Neural cell (in vitro differentiated cells): Measurements from ENCODE around the gene SFRP2. TPM values are rescaled to one million over a fixed set of nuclear protein-coding genes. Genes with fewer than 3 reads are reported as not detected.

Experiments
- H2AFZ ChIP-seq: fragments of 200-600, 300-800 bp; sonication (generic), shearing (Covaris generic); 2 replicates; pipeline ENCODE4 v1.6.0; 2014; ENCODE audit warnings: low read depth, mild to moderate bottlenecking, antibody characterized with exemption, low read length, moderate library complexity
- H3F3A ChIP-seq: fragments of 200-600 bp; shearing (Covaris generic); 2 replicates; pipeline ENCODE4 v1.6.1; 2016; ENCODE audit warnings: mild to moderate bottlenecking, moderate library complexity, mixed read lengths, antibody characterized with exemption, low read length; ENCODE audit not compliant: insufficient read depth, poor library complexity, severe bottlenecking
- H3K27ac ChIP-seq: fragments of 200-600, 300-800 bp; sonication (generic), shearing (Covaris generic); 2 replicates; pipeline ENCODE4 v1.5.1; 2014; ENCODE audit warnings: mild to moderate bottlenecking, low read length, moderate library complexity
- H3K27me3 ChIP-seq: fragments of 300-800, 200-600 bp; sonication (generic), shearing (Covaris generic); 2 replicates; pipeline ENCODE4 v1.6.0; 2014; ENCODE audit warnings: mild to moderate bottlenecking, low read depth, low read length, moderate library complexity; ENCODE audit not compliant: insufficient read depth
- H3K36me3 ChIP-seq: fragments of 300-800, 200-600 bp; sonication (generic), shearing (Covaris generic); 2 replicates; pipeline ENCODE4 v1.5.1; 2014; ENCODE audit warnings: mild to moderate bottlenecking, antibody characterized with exemption, low read length, moderate library complexity; ENCODE audit not compliant: insufficient read depth
- H3K4me2 ChIP-seq: fragments of 300-800, 200-600 bp; sonication (generic), shearing (Covaris generic); 2 replicates; pipeline ENCODE4 v1.6.0; 2014; ENCODE audit warnings: mild to moderate bottlenecking, low read length
- H3K4me3 ChIP-seq: fragments of 300-800, 200-600 bp; sonication (generic), shearing (Covaris generic); 2 replicates; pipeline ENCODE4 v1.5.1; 2014; ENCODE audit warnings: mild to moderate bottlenecking, low read length, moderate library complexity
- H3K79me2 ChIP-seq: fragments of 200-600 bp; shearing (Covaris generic); replicated peaks from 2 replicates; pipeline ENCODE4 v1.6.0; 2014; ENCODE audit warnings: mild to moderate bottlenecking, low read length, moderate library complexity; ENCODE audit not compliant: insufficient read depth
- H3K9ac ChIP-seq: fragments of 300-800, 200-600 bp; sonication (generic), shearing (Covaris generic); 2 replicates; pipeline ENCODE4 v1.6.1; 2016; ENCODE audit warnings: mild to moderate bottlenecking, low read length, mixed read lengths
- H3K9me2 ChIP-seq: fragments of 200-600 bp; shearing (Covaris generic); 2 replicates; pipeline ENCODE4 v1.6.1; 2016; ENCODE audit warnings: mild to moderate bottlenecking, low read length, mixed read lengths; ENCODE audit not compliant: insufficient read depth
- H3K9me3 ChIP-seq: fragments of 200-600, 300-800 bp; sonication (generic), shearing (Covaris generic); 2 replicates; pipeline ENCODE4 v1.6.1; 2016; ENCODE audit warnings: mild to moderate bottlenecking, mixed run types, low read length, moderate library complexity, mixed read lengths
- H4K20me1 ChIP-seq: fragments of 200-600 bp; shearing (Covaris generic); 2 replicates; pipeline ENCODE4 v1.6.1; 2016; ENCODE audit warnings: mild to moderate bottlenecking, mixed run types; ENCODE audit not compliant: insufficient read depth
- EP300 ChIP-seq: fragments of 450-650 bp; conservative IDR thresholded peaks from 2 replicates; pipeline ENCODE4 v1.6.1; 2014; ENCODE audit warnings: antibody characterized with exemption, mild to moderate bottlenecking, moderate library complexity; ENCODE audit not compliant: poor library complexity, severe bottlenecking
- EZH2 ChIP-seq: fragments of 200-600, 300-800 bp; shearing (Covaris generic), sonication (generic); IDR thresholded peaks from 2 replicates; pipeline ENCODE4 v1.6.1; 2014; ENCODE audit warnings: antibody characterized with exemption, low read length, borderline replicate concordance, mild to moderate bottlenecking; ENCODE audit not compliant: insufficient read depth, poor library complexity, severe bottlenecking
- MXI1 ChIP-seq: fragments of 450-650 bp; conservative IDR thresholded peaks from 2 replicates; pipeline ENCODE4 v1.6.1; 2014; ENCODE audit warnings: antibody characterized with exemption, mild to moderate bottlenecking; ENCODE audit not compliant: poor library complexity, severe bottlenecking
- POLR2AphosphoS5 ChIP-seq: IDR thresholded peaks from 2 replicates; pipeline ENCODE4 v1.6.1; 2012
- RAD21 ChIP-seq: fragments of 450-650 bp; conservative IDR thresholded peaks from 2 replicates; pipeline ENCODE4 v1.6.1; 2014; ENCODE audit warnings: antibody characterized with exemption, mild to moderate bottlenecking, moderate library complexity
- SMC3 ChIP-seq: fragments of 450-650 bp; conservative IDR thresholded peaks from 2 replicates; pipeline ENCODE4 v1.6.1; 2014; ENCODE audit warnings: antibody characterized with exemption, mild to moderate bottlenecking, moderate library complexity; ENCODE audit not compliant: poor library complexity
- TAF1 ChIP-seq: IDR thresholded peaks from 2 replicates; pipeline ENCODE4 v1.6.1; 2012; ENCODE audit warnings: low read depth
- polyA plus RNA-seq: library from polyadenylated mRNA; depleted of rRNA; stranded (reverse); fragments of >200 nt; gene quantifications from 2 replicates; pipeline ENCODE4 v1.2.3, GENCODE V29; 2014
- TF ChIP-seq, protein P1 (sequence below): IDR thresholded peaks from 2 replicates; pipeline ENCODE4 v1.6.1; 2012; ENCODE audit warnings: borderline replicate concordance
- TF ChIP-seq, protein P2 (sequence below): fragments of 450-650 bp; IDR thresholded peaks from 2 replicates; pipeline ENCODE4 v1.5.1; 2014; ENCODE audit warnings: antibody characterized with exemption, mild to moderate bottlenecking, moderate library complexity; ENCODE audit not compliant: poor library complexity, severe bottlenecking

The SFRP2 gene
- polyA plus RNA-seq, 1 donor from 2014 or later = 0.51 TPM

DNA sequence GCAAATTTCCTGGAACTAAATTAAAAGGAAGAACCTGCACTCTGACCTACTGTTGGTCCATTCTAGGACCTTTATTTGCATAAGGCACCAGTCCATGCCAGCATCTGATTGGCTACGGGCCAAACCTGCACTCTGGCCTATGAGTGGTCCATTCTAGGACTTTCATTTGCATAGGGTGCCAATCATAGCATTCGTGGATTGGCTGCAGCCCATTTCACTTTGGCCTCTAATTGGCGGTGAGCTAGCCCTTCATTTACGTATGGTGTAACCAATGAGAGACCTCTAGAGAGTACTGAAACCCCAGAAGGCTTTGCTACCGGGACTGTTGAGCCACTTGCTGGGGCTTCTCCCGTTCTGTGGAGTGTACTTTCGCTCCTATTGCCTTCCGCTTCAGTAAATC lies 23.0 kb downstream of the SFRP2 start:
- Histone ChIP-seq H3K36me3 (no peaks in the 10 kb centered on the region), H3K9me2 (no peaks in the 10 kb centered on the region), H2AFZ (no peak overlapping the region), H3K9ac (no peak overlapping the region), H3K9me3 (no peaks in the 10 kb centered on the region), H4K20me1 (no peaks in the 10 kb centered on the region), H3K4me2 (no peak overlapping the region), H3K27me3 (no peaks in the 10 kb centered on the region), H3K4me3 (no peak overlapping the region), H3F3A (no peaks in the 10 kb centered on the region), H3K27ac (no peak overlapping the region), H3K79me2 (no peaks in the 10 kb centered on the region)
- TF ChIP-seq SMC3 (no peak), MXI1 (no peak), TAF1 (no peak), EP300 (no peak), RAD21 (no peak), EZH2 (no peak), POLR2AphosphoS5 (no peak)
- TF ChIP-seq, protein P1, sequence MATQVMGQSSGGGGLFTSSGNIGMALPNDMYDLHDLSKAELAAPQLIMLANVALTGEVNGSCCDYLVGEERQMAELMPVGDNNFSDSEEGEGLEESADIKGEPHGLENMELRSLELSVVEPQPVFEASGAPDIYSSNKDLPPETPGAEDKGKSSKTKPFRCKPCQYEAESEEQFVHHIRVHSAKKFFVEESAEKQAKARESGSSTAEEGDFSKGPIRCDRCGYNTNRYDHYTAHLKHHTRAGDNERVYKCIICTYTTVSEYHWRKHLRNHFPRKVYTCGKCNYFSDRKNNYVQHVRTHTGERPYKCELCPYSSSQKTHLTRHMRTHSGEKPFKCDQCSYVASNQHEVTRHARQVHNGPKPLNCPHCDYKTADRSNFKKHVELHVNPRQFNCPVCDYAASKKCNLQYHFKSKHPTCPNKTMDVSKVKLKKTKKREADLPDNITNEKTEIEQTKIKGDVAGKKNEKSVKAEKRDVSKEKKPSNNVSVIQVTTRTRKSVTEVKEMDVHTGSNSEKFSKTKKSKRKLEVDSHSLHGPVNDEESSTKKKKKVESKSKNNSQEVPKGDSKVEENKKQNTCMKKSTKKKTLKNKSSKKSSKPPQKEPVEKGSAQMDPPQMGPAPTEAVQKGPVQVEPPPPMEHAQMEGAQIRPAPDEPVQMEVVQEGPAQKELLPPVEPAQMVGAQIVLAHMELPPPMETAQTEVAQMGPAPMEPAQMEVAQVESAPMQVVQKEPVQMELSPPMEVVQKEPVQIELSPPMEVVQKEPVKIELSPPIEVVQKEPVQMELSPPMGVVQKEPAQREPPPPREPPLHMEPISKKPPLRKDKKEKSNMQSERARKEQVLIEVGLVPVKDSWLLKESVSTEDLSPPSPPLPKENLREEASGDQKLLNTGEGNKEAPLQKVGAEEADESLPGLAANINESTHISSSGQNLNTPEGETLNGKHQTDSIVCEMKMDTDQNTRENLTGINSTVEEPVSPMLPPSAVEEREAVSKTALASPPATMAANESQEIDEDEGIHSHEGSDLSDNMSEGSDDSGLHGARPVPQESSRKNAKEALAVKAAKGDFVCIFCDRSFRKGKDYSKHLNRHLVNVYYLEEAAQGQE = no peak
- TF ChIP-seq, protein P2, sequence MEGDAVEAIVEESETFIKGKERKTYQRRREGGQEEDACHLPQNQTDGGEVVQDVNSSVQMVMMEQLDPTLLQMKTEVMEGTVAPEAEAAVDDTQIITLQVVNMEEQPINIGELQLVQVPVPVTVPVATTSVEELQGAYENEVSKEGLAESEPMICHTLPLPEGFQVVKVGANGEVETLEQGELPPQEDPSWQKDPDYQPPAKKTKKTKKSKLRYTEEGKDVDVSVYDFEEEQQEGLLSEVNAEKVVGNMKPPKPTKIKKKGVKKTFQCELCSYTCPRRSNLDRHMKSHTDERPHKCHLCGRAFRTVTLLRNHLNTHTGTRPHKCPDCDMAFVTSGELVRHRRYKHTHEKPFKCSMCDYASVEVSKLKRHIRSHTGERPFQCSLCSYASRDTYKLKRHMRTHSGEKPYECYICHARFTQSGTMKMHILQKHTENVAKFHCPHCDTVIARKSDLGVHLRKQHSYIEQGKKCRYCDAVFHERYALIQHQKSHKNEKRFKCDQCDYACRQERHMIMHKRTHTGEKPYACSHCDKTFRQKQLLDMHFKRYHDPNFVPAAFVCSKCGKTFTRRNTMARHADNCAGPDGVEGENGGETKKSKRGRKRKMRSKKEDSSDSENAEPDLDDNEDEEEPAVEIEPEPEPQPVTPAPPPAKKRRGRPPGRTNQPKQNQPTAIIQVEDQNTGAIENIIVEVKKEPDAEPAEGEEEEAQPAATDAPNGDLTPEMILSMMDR = no peak

DNA sequence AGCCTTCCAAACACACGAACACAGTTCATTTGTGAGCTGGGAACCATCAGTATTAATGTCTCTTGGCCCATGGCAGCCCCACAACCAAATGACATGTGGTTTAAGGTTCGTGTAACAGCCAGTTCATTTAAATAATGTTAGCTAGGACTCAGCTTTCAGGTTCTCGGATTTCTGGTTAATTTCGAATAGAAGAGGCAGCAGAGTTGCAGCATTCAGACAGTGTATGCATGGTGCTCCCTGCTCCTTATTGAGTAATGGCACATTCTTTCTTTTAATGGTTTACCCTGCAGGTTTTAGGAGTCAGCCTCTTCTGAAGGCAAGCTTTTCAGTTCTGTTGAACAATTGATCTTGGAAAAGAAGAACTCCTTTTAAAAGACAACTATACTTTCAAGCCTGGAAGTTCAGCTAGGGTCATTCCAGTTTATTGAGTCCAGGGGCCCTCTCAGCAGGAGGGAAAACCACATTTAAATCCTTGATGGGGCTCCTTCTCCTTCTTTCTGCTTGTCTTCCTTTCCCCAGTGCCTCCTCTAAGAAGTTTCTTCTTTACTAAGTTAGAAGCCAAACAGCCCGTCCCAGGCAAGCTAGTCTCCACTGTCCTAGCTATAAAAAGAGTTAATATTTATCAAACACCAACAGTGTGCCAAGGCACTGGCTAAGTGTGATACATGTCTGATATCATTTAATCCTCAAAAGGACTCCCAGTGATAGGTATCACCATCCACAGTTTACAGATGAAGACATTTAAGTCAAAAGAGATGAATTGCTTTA lies 24.1 kb downstream of the SFRP2 start:
- Histone ChIP-seq H3K9ac (no peak overlapping the region), H3K9me2 (no peaks in the 10 kb centered on the region), H3K9me3 (no peaks in the 10 kb centered on the region), H4K20me1 (no peaks in the 10 kb centered on the region), H3K27me3 (no peaks in the 10 kb centered on the region), H3K27ac (no peak overlapping the region), H2AFZ (no peak overlapping the region), H3K4me3 (no peak overlapping the region), H3K79me2 (no peaks in the 10 kb centered on the region), H3F3A (no peaks in the 10 kb centered on the region), H3K36me3 (no peaks in the 10 kb centered on the region), H3K4me2 (no peak overlapping the region)
- TF ChIP-seq EP300 = no peak
- TF ChIP-seq POLR2AphosphoS5 = no peak
- no peak for TF ChIP-seq EZH2
- TF ChIP-seq, protein P1 = no peak
- no peak for TF ChIP-seq SMC3
- TF ChIP-seq, protein P2 = no peak
- no peak for TF ChIP-seq RAD21
- TF ChIP-seq MXI1 = no peak
- TF ChIP-seq TAF1 = no peak
